Astrocyte of the hippocampus (primary cell): ENCODE measurements around the gene IGF1R.

ENCODE experiments used
- DNase-seq: peaks from one replicate; pipeline ENCODE4 v3.0.0; 2011; ENCODE audit warnings: low read depth, low spot score

IGF1R gene

DNA sequence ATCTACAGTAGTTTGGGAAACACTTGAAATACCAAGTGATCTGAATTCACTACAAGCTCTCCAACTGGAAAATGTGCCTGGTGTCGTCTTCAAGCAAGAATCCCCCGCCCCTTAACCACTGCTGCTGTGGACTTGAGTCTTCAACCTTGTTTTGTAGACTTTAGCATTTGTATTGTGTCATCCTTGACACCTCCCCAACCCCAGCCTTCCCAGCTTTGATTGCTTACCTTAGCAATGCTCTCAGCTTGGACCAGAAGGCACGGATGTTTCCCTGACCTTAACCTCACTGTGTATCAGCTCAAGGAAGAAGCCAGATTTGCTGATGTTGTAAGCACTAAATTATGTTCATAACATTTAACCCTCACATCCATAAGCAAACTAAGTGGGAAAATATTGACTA, 146.4 kb downstream of the IGF1R start:
- no peak for DNase-seq

GRCh38 chr15:98795980-98796379, 147.6 kb downstream of the IGF1R start:
- DNase-seq: no peak

DNA sequence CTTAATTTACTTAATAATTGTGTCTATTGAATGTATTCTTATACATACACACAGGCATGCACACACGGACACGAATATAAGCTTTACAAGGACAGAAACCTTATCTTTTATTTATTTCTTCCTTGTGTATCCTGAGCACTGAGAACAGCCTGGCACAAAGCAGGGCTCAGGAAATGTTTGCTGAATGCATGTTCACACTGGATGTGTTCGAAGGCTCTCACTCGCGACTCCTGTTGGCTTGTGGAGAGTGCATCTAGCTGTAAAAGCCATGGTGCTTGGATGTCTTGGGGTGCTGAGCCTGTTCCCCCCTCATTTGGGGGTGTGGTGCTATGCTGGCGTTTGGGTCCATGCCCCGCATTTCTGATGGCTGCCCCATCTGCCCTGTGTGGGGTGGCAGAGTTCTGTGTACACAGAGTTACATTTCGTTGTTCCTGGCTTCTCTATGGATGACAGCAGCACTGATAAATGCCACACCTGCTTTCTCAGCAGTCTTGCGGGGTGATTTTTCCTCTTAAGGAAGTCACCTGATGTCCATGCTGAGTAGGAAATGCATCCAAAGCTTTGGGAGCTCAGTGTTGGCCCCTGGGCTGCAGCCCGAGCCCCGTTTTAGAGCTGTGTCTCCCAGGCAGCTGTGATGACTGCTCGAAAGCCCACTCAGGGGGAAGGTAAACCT, 148.5 kb downstream of the IGF1R start:
- DNase-seq: no peak

- DNase-seq: no peak
Observed at GRCh38 chr15:98798375-98798893, 150.1 kb downstream of the IGF1R start.

- peak; percentile 56 for DNase-seq
Observed at GRCh38 chr15:98799461-98800390, 151.4 kb downstream of the IGF1R start.

DNA sequence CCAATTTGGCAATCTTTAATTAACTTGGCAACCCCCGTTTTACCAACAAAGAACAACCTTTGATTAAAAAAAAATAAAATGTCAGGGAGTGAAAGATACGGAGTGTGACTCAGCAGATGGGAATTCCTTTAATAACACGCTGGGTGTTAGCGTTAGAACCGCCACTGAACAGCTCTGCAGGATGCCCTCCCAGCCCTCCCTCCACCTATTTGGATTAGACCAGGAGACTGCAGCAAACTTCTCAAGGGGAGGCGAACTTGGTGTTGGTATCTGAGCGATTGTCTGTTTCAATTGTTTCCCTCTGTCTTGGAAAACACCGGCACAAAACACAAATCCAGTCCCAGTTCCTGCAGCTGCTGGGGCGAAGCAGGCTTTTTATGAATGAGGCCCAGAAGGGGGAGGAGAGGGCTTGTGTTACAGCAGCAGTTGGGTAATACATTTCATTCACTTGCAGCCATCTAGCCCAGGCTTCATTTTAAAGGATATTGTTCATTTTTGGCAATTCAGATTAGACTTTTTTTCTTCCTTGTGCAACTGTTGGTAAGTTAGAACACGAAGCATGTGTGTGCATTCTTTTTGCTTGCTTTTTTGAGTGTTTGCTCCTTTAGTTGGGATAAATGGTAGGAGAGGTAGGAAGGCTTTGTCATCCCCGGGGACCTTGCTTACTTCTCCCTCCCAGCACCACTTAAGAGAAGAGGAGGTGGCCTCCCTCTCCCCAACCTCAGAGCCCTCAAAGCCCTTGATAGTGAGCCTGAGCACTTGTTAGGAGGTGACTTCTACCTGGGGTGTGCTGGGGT, 152.3 kb downstream of the IGF1R start:
- peak; percentile 94 for DNase-seq

- DNase-seq: peak; percentile 40
Observed at GRCh38 chr15:98801234-98801561, 152.9 kb downstream of the IGF1R start.

DNA sequence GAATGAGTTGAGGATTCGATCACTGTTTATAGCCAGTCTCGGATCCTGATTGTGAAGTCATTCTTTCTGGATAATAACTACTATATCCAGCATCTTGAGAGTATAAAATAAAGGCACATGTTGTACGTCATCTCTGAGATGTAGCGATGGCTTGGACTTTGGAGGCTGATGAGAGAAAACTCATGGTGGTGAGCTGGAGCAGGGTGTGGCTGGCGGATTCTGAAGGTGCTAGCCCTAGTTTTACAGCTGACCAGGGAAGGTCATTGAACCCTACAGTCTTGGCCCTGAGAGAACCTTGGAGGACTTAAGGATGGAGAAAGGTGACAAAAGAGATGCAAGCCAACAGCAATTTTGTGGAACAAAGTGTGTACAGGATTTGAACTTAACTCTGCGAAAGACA, 153.8 kb downstream of the IGF1R start:
- no peak for DNase-seq

GRCh38 chr15:98803228-98804056, 155.1 kb downstream of the IGF1R start:
- DNase-seq: peak; percentile 41

DNA sequence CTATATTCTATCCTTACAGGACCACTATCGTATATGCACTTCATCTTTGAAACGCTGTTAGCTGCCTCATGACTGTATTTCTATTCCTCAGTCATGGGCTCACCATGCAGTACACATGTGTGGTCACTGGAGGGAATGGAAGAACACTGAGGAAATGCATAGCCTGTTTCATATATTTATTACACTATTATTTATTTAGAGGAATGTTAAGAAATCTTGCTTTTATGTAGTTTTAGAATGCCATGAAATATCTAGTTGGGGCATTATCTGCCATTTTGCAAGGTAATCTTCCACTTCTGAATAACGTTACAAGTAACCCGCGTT, 155.7 kb downstream of the IGF1R start:
- no peak for DNase-seq

- no peak for DNase-seq
Observed at GRCh38 chr15:98805434-98806274, 157.3 kb downstream of the IGF1R start.

- DNase-seq: no peak
Observed at GRCh38 chr15:98806275-98806895, 158.0 kb downstream of the IGF1R start.

- DNase-seq: peak; percentile 26
Observed at GRCh38 chr15:98807262-98807661, 158.9 kb downstream of the IGF1R start.

- no peak for DNase-seq
Observed at GRCh38 chr15:98809273-98809672, 160.9 kb downstream of the IGF1R start.

DNA sequence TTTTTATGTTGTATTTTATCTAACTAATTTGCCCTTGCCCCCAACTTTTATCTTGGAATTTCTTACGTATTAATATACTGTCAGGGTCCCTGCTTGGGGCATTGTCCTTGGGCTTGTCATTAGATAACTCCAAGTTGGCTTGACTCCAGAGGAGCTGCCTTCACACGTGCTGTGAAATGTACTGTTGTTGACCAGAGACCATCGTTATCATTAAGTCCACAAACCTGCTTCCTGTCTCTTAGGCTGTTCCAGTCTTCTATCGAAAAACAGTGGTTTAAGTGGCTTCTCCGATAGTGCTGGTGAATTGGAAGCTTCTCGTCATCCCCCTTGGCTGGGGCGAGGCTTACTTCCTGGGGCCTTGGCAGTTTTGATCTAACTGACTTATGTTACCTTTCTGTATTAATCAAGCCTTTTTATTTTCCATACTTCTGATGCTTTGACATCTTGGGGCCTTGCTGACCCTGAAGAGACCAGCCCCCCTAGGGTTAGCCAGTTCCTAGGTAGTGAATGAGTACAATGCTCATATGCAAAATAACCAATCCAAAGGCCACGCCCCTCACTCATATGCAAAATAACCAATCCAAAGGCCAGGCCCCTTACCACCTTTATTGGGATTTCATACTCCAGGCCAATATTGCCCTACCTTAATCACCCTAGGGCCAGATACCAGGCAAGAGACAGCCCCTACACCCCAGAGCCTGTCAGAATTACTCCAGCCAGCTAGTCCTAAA, 164.5 kb downstream of the IGF1R start:
- DNase-seq: no peak

- DNase-seq: no peak
Observed at GRCh38 chr15:98813951-98814350, 165.6 kb downstream of the IGF1R start.

DNA sequence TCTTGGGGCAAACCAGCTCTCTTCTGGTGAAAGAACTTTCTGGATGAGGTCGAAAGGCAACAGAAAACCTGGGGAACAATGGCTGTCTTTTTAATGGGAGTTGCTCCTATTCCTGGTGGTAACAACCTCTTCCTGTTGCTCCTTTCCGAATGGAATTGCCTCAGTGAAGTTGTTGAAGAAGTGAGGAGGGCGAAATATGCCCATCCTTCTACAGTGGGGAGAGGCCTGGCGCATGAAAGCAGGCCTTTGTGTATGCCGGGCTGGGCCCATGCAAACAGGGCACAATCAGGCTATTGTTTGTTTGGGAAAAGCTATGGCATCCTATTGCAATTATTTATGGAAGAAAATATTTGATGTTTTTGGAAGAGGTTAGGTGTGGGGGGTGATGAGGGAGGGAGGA, 166.9 kb downstream of the IGF1R start:
- DNase-seq: no peak

GRCh38 chr15:98817745-98818144, 169.4 kb downstream of the IGF1R start:
- DNase-seq: no peak

DNA sequence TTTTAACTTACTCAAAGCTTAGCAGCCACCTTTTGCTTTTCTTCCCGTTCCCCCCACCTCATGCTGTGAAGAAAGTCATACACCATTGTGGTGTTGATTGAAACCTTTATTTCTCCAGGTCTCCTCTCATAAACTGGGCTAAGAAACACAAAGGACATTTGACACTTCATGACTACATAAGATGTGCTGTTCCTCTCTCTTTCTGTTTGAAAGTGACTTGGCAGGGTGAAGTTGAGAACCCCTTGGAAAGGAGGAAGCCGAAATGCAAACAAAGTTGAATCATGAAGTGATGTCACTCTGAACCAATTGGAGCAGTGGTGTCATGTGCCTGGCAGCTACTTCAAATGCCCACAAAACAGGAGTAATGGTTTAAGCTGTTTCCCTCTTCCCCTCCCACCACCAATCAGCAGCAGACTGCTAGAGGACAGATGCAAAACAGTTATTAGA, 174.7 kb downstream of the IGF1R start:
- peak; percentile 90 for DNase-seq
